NB4 (cell line): Measurements from ENCODE around the gene SLC25A15.
A peak's percentile ranks its signal among the peaks of the same experiment; 100 is the strongest.

Experiments
- DNase-seq: peaks from one replicate; pipeline ENCODE4 v3.0.0; 2010; ENCODE audit warnings: low read depth
- H3K4me3 ChIP-seq: one replicate; pipeline ENCODE4 v1.5.1; 2011; ENCODE audit warnings: mild to moderate bottlenecking, low read depth, low read length, moderate library complexity
- MYC ChIP-seq: IDR thresholded peaks from 2 replicates; pipeline ENCODE4 v1.6.1; 2011; ENCODE audit warnings: low read depth, low read length
- POLR2A ChIP-seq: IDR thresholded peaks from 2 replicates; pipeline ENCODE4 v1.6.1; 2011; ENCODE audit warnings: mild to moderate bottlenecking; ENCODE audit not compliant: insufficient read length; ENCODE audit errors: extremely low read depth
- TF ChIP-seq, protein P1 (sequence below): IDR thresholded peaks from one replicate; pipeline ENCODE4 v1.5.1; 2012; ENCODE audit warnings: low read depth, low read length
- TF ChIP-seq, protein P2 (sequence below): IDR thresholded peaks from 2 replicates; pipeline ENCODE4 v1.6.1; 2011; ENCODE audit warnings: low read depth, low read length

The SLC25A15 gene

DNA sequence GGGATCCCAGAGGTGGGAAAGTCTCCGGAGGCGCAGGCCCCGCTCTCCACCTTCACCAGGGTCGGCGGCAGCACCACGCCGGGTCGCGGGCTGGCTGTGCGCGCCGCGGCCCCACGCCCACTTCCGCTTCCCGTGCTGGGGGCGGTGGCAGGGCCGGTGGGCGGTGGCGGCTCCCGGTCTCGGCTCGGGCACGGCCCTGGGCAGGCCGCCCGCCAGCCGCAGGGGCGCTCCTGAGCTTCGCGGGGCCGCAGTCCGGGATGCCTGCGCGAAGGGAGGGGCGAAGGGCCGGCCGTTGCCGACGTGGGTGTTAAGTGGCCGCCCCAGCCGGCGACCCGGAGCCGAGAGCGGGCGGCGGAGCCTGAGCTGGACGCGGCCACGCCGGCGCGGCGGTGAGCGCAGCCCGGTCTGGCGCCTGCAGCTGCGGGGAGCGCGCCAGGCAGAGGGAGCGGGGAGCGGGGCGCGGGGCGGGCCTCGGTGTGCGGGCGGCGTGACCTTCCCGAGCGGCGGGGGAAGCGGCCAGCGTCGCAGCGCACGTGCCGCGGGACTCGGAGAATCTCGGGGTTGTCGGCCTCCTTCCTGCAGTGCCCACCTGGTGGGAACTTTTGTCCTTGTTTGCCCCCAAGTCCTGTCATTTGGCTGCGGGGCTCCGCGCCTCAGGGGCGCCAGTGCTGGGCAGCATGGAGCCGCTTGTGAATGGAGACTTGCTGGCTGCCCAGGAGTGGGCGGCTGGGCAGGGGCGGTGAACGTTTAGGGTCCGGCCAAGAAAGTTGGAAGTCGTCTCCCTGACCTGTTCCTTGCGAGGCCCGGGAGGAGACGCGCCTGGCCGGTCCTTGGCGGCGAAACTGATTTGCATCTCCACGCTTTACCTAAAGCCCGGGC lies at the start of gene SLC25A15:
Gene SLC25A15 (plus strand): TSS at position 337 of the 879 bp plus-strand sequence. CDS start 3,616 bp downstream, outside the sequence.
- TF ChIP-seq, protein P1, sequence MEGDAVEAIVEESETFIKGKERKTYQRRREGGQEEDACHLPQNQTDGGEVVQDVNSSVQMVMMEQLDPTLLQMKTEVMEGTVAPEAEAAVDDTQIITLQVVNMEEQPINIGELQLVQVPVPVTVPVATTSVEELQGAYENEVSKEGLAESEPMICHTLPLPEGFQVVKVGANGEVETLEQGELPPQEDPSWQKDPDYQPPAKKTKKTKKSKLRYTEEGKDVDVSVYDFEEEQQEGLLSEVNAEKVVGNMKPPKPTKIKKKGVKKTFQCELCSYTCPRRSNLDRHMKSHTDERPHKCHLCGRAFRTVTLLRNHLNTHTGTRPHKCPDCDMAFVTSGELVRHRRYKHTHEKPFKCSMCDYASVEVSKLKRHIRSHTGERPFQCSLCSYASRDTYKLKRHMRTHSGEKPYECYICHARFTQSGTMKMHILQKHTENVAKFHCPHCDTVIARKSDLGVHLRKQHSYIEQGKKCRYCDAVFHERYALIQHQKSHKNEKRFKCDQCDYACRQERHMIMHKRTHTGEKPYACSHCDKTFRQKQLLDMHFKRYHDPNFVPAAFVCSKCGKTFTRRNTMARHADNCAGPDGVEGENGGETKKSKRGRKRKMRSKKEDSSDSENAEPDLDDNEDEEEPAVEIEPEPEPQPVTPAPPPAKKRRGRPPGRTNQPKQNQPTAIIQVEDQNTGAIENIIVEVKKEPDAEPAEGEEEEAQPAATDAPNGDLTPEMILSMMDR, result no peak
- peak; percentile 79 for TF ChIP-seq POLR2A
- peak; percentile 81 for TF ChIP-seq MYC
- TF ChIP-seq, protein P2, sequence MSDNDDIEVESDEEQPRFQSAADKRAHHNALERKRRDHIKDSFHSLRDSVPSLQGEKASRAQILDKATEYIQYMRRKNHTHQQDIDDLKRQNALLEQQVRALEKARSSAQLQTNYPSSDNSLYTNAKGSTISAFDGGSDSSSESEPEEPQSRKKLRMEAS, result peak; percentile 88
- H3K4me3 ChIP-seq, result peak within 1 kb of the TSS; percentile 75
- peak; percentile 91 for DNase-seq

DNA sequence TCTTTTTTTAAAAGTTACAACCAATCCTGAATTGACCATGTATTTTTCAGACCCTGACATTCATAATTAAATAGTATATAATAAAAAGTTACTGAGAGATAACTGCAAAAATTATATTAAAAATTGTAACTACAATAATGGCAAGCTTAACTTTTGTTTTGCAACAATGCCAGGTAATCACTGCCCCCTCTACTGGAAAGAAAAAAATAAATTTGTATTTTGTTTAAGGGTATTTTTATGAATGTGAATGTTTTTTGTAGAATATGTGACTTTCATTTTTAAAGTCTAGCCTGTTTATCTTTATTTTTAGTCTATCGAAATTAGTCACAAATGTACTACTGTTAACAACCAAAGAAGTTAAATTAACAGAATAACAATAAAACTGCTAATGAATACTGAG lies 40.1 kb upstream of the SLC25A15 start:
- TF ChIP-seq MYC (no peak), POLR2A (no peak)
- TF ChIP-seq, protein P1, result no peak
- TF ChIP-seq, protein P2, result no peak
- no peak for DNase-seq
- H3K4me3 ChIP-seq, result no peak overlapping the region

DNA sequence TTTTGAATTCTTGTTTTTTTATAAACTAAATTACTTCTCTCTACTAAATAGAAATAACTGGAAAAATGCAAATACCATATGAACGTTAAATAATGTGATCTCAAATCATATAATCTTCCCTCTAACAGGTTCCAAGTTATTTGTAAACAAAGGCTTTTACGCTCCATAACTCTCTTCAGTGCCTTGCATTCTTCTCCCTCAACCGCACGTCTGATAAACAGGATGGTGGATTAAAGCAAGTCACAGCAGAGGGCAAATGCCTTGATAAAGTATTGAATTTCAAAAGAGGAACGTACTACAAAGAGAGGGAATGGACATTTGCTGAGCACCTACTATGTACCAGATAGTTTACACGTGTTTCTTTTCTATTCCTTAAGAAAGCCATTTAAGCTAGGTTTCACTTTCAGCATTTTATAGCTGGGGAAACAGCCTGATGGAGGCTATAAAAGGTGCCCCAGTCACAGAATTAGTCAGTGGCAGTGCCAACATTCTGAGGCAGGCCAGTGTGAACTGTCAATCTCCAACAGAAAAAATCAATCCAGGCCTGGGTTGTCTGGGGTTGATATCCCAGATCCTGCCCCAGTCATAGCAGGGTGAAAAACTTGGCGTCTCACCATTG lies 34.2 kb upstream of the SLC25A15 start:
- H3K4me3 ChIP-seq, result no peak overlapping the region
- TF ChIP-seq MYC, result no peak
- TF ChIP-seq, protein P2, result no peak
- no peak for TF ChIP-seq POLR2A
- TF ChIP-seq, protein P1, result no peak
- no peak for DNase-seq

DNA sequence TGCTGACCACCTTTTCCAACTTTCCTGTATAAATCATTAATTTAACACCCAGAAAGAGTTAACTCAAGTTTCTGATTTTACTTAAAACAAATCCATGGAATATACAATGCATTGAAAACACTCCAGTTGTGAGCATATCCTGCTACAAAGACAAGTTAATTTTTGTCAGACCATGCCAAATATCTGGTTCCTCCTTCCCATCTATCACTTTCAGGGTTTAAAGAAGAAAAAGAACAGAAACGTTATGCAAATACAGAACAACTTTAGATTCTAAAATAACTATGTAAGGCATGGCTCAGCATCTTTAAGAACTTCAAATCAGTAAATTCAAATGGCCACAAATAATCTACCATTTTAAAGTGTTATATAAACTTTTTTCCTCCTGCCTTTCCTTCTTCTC lies 33.4 kb upstream of the SLC25A15 start:
- TF ChIP-seq, protein P2, result no peak
- TF ChIP-seq POLR2A (no peak), MYC (no peak)
- TF ChIP-seq, protein P1, result no peak
- no peak for DNase-seq
- H3K4me3 ChIP-seq, result no peak overlapping the region

DNA sequence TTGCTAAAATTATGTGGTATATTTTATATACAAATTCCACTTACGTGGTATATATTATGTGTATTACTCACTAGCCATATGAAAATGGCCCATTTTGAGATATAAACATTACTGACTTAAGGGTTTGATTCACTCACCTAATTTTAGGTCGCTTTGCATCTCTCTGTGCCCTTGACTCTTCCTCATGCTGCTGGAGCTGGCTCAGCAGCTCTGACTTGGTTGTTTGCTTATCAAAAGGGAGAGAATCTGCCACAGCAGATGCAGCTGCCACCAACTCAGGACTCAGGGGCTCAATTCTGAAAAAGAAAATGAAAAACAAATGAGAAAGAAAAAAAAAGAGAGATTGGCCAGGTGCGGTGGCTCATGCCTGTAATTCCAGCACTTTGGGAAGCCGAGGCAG lies 30.6 kb upstream of the SLC25A15 start:
- no peak overlapping the region for H3K4me3 ChIP-seq
- DNase-seq, result no peak
- TF ChIP-seq, protein P2, result no peak
- TF ChIP-seq, protein P1, result no peak
- TF ChIP-seq POLR2A (no peak), MYC (no peak)
